Esophagus squamous epithelium (tissue), 4 donors: ENCODE data around the gene MAP7D1.

Experiments used
- POLR2A ChIP-seq, 4 donors: fragments of 450-650 bp; IDR thresholded peaks; one replicate each; pipeline ENCODE4 v1.6.1; 2017; ENCODE audit warnings: antibody characterized with exemption in 4 of 4, mild to moderate bottlenecking in 4 of 4, moderate library complexity in 3 of 4
- TF ChIP-seq, protein P1 (sequence below), 6 experiments: fragments of 450-650 bp in 4 of 6; fragments of 200-600 bp in 2 of 6; sonication (generic) in 2 of 6; IDR thresholded peaks; one replicate each; pipeline ENCODE4 v1.5.1; 2016 to 2019; ENCODE audit warnings: antibody characterized with exemption in 6 of 6, mild to moderate bottlenecking in 4 of 6, moderate library complexity in 4 of 6

DNA sequence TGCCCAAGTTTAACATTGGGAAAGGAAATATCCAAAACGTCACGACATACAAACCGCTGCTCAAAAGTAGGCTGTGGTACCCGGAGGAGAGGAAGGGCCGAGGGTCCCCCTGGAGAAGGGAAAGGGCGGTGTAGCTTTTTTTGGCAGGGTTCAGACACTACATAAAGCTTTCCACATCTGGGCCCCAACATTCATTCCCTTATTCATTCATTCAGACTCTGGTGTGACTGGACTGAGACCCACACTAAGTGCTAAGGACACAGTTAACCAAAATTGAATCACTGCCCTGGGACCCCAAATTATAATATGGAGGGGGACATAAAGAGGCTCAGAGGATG is 20.7 kb upstream of the MAP7D1 start:
- TF ChIP-seq, protein P1, sequence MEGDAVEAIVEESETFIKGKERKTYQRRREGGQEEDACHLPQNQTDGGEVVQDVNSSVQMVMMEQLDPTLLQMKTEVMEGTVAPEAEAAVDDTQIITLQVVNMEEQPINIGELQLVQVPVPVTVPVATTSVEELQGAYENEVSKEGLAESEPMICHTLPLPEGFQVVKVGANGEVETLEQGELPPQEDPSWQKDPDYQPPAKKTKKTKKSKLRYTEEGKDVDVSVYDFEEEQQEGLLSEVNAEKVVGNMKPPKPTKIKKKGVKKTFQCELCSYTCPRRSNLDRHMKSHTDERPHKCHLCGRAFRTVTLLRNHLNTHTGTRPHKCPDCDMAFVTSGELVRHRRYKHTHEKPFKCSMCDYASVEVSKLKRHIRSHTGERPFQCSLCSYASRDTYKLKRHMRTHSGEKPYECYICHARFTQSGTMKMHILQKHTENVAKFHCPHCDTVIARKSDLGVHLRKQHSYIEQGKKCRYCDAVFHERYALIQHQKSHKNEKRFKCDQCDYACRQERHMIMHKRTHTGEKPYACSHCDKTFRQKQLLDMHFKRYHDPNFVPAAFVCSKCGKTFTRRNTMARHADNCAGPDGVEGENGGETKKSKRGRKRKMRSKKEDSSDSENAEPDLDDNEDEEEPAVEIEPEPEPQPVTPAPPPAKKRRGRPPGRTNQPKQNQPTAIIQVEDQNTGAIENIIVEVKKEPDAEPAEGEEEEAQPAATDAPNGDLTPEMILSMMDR (IDR thresholded peaks at IDR 0.05) = no peak
- TF ChIP-seq POLR2A (IDR thresholded peaks at IDR 0.05) = no peak
